Measurements from ENCODE around the gene SIL1. TPM values are rescaled to one million over a fixed set of nuclear protein-coding genes. Genes with fewer than 3 reads are reported as not detected.

Gene SIL1
- total RNA-seq (2022; extraction: Qiagen RNA extraction; ENCODE audit: low read depth) = 24.5 to 27.2 TPM (median 26.5 TPM) in 5 replicates

GRCh38 chr5:139197710-139198669, at the start of gene SIL1:
Gene SIL1 (minus strand): TSS chr5:139198368. CDS start chr5:139127843, 70,525 bp downstream.

Other genes with a start within 250 kb of the SIL1 start
- gene MATR3, start 95.4 kb upstream of the SIL1 start, total RNA-seq (2022; extraction: Qiagen RNA extraction; ENCODE audit: low read depth) = 147 to 200 TPM (median 180 TPM) in 5 replicates
- 85.0 to 113 TPM (median 91.3 TPM) in 5 replicates for gene PAIP2, start 143.5 kb upstream of the SIL1 start, total RNA-seq (2022; extraction: Qiagen RNA extraction; ENCODE audit: low read depth)
- gene SLC23A1, start 184.9 kb upstream of the SIL1 start, total RNA-seq (2022; extraction: Qiagen RNA extraction; ENCODE audit: low read depth) = 0.70 to 1.6 TPM (median 1.3 TPM) in 5 replicates
- 0.16 TPM in 1 of 5 replicates, not detected in the others for gene MZB1, start 191.5 kb upstream of the SIL1 start, total RNA-seq (2022; extraction: Qiagen RNA extraction; ENCODE audit: low read depth)
- 0.27 to 0.33 TPM (median 0.31 TPM) in 5 replicates for gene PROB1, start 196.7 kb upstream of the SIL1 start, total RNA-seq (2022; extraction: Qiagen RNA extraction; ENCODE audit: low read depth)
- 4.7 to 5.7 TPM (median 5.3 TPM) in 5 replicates for gene SPATA24, start 205.7 kb upstream of the SIL1 start, total RNA-seq (2022; extraction: Qiagen RNA extraction; ENCODE audit: low read depth)
- gene DNAJC18, start 241.2 kb upstream of the SIL1 start, total RNA-seq (2022; extraction: Qiagen RNA extraction; ENCODE audit: low read depth) = 6.4 to 9.4 TPM (median 8.4 TPM) in 5 replicates